ENCODE data around the gene CENPO.

The CENPO gene

DNA sequence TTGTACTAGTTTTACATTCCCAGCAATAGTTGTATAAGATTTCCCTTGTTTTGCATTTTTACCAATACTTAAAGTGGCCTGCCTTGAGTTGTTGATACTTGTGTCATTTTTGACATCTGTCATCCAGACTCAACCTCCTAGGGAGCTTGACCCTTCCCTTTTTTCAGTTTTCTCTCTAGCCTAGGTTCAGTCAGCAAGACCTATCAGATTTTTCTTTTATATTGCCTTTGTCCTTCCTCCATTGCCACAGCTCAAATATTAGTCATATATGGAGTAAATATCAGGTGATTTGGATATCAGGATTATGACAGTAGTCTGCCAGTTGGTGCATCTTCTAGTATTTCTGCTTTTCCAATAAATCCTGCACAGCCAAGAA lies 13.4 kb downstream of the CENPO start:
- Histone ChIP-seq H3K4me1 (ENCODE audit: insufficient read depth, low read length) (no peaks in the 10 kb centered on the region), H3K9me3 (ENCODE audit: control insufficient read depth, insufficient read depth, low read length) (peaks cover 7% of the 10 kb centered on the region), H3K9ac (ENCODE audit: low read depth, low read length) (no peak overlapping the region), H3K36me3 (ENCODE audit: insufficient read depth, low read length) (peaks cover 10% of the 10 kb centered on the region)

DNA sequence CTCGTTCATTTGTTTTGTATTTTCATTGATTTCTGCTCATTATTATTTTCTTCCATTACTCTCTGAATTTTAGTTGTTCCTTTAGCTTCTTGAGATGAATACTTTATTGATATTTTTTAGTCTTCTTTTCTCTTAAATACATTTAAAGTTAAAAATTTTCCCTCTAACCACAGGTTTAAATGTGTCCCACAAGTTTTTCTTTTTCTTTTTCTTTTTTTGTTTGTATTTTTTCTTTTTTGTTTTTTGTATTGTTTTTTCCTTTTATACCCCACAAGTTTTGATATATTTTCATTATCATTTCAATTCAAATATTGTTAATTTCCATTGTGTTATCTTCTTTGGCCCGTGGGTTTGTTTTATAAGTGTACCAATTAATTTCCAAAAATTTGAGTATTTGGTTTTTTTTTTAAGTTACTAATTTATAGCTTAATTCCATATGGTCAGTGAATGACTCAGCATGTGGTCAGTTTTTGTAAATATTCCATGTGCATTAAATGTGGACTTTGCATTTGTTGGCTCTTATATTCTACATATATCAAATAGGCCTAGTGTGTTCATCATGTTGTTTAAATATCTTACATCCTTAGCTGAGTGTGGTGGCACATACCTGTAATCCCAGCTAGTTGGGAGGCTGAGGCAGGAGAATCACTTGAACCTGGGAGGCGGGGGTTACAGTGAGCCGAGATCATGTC lies 16.2 kb downstream of the CENPO start:
- Histone ChIP-seq H3K4me1 (ENCODE audit: insufficient read depth, low read length) (no peaks in the 10 kb centered on the region), H3K36me3 (ENCODE audit: insufficient read depth, low read length) (peaks cover 10% of the 10 kb centered on the region), H3K9me3 (ENCODE audit: control insufficient read depth, insufficient read depth, low read length) (peaks cover 7% of the 10 kb centered on the region), H3K9ac (ENCODE audit: low read depth, low read length) (no peak overlapping the region)

DNA sequence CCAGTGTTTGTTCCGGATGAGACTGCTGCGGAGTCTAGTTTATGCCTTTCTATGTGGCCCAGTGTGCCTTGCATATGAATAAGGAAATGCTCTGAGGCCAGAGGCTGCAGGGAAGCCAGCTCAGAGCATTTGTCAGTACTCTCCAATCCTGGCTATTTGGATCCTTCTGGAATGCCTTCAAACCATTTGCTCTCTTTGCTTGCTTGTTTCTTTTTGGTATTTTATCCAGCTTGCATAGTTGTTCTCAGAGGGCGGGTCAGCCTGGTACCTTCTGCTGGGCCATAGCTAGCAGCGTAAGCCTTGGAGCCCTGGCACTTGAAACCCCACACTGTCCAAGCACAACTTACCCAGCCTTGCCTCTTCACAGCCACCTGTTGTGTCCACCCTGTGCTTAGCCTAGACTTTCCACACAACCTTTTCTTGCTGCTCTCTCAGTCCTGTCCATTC lies 20.5 kb downstream of the CENPO start:
- Histone ChIP-seq H3K9me3 (ENCODE audit: control insufficient read depth, insufficient read depth, low read length) (no peaks in the 10 kb centered on the region), H3K36me3 (ENCODE audit: insufficient read depth, low read length) (peaks cover 24% of the 10 kb centered on the region), H3K4me1 (ENCODE audit: insufficient read depth, low read length) (no peaks in the 10 kb centered on the region; the same call in 1 of the 2 replicates), H3K9ac (ENCODE audit: low read depth, low read length) (no peak overlapping the region)

DNA sequence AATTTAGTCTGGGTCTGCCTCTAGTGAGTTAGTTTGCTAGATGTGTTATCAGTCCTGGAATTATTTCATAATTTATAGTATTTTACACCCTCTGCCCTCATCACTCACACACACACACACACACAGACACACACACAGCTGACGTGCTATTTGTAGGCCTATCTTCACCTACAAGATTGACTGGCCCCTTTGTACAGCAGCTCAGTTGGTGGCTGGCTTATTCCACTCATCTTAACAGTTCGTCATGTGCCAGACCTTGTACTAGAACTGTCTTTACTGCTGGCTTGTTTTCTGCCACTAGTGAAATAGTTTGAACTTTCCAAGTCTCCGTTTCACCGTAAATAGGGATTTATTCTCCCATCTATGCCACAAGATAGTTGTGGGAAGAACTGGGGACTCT lies 21.3 kb downstream of the CENPO start:
- Histone ChIP-seq H3K4me1 (ENCODE audit: insufficient read depth, low read length) (no peaks in the 10 kb centered on the region; the same call in 1 of the 2 replicates), H3K9ac (ENCODE audit: low read depth, low read length) (no peak overlapping the region), H3K36me3 (ENCODE audit: insufficient read depth, low read length) (peaks cover 29% of the 10 kb centered on the region), H3K9me3 (ENCODE audit: control insufficient read depth, insufficient read depth, low read length) (no peaks in the 10 kb centered on the region)

DNA sequence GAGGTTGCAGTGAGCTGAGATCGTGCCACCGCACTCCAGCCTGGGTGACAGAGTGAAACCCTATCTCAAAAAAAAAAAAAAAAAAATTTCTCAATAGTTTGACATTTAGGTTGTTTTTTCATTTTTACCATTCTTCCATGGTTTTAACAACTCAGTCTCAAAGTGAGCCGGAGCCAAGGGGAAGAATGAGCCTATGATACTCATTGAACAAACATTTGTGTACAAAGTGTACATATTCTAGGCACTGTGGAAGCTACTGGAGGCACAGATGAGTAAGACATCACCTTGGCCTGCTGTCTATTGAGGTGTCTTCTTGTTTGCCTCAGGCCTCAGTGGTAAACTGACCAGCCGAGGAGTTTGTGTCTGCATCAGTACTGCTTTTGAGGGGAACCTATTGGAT lies 21.9 kb downstream of the CENPO start:
- no peaks in the 10 kb centered on the region for H3K9me3 ChIP-seq (ENCODE audit: control insufficient read depth, insufficient read depth, low read length)
- no peak overlapping the region for H3K9ac ChIP-seq (ENCODE audit: low read depth, low read length)
- H3K36me3 ChIP-seq (ENCODE audit: insufficient read depth, low read length): peaks cover 33% of the 10 kb centered on the region
- no peaks in the 10 kb centered on the region; the same call in 1 of the 2 replicates for H3K4me1 ChIP-seq (ENCODE audit: insufficient read depth, low read length)

DNA sequence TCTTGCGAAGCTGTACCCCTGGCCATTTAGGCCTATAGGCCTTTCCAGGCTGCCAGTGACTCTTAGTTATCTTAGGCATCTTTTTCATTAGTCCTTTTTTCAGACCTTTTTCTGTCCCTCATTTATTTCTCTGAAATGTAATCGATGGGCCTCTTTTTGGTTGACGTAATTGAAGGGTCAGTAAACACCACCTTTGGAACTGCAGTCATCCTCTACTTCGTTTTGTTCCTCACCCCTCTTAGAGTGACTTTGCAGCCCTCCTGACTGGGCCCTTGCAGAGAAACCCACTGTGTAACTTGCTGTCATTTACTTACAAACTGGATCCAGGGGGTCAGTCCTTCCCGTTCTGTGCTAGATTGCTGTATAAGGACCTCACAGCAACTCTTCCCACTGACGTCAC lies 23.2 kb downstream of the CENPO start:
- H3K36me3 ChIP-seq (ENCODE audit: insufficient read depth, low read length): peaks cover 44% of the 10 kb centered on the region
- H3K4me1 ChIP-seq (ENCODE audit: insufficient read depth, low read length): peaks cover 7% of the 10 kb centered on the region; the same call in 1 of the 2 replicates
- no peaks in the 10 kb centered on the region for H3K9me3 ChIP-seq (ENCODE audit: control insufficient read depth, insufficient read depth, low read length)
- H3K9ac ChIP-seq (ENCODE audit: low read depth, low read length): no peak overlapping the region

DNA sequence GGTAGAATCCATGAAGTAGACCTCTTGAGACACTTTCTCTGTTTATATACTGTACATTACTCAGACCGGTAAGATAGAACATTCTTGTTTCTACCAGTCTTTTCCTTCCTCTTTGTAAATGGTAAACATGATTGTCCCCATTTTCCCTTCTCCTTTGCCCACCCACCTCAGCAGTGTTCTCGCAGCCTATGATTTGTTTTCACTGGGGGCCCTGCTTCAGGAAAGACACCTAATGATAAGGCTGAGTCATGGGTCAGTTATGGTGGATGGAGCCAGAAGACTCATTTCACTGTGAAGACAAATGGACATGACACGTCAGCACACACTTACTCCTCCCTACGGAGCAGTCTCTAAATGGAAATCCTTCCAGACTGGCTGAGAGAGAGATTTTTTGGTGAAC lies 23.7 kb downstream of the CENPO start:
- Histone ChIP-seq H3K9me3 (ENCODE audit: control insufficient read depth, insufficient read depth, low read length) (no peaks in the 10 kb centered on the region), H3K36me3 (ENCODE audit: insufficient read depth, low read length) (peaks cover 44% of the 10 kb centered on the region), H3K4me1 (ENCODE audit: insufficient read depth, low read length) (peaks cover 11% of the 10 kb centered on the region; the same call in 1 of the 2 replicates), H3K9ac (ENCODE audit: low read depth, low read length) (no peak overlapping the region)

DNA sequence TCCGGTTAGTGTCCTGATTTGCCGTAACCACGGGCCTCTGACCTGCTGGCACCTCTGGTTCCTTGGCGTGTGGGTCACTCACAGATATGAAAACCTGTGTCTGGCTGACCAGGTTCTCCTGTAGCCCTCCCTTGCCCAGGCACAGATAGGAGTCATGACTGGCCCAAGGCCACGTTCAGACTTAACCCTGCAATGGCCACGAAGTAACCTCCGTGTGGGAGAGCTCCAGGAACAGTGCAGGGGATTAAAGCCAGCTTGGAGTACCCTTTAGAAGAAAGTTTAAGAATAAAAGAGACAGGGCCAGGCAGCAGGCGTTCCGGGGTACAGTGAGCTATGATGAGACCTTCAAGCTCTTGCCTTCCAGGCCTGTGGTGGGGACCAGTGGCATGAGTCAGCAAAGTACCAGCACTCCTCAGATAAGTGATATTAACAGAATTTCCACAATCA lies 25.5 kb downstream of the CENPO start:
- H3K9ac ChIP-seq (ENCODE audit: low read depth, low read length): no peak overlapping the region
- H3K9me3 ChIP-seq (ENCODE audit: control insufficient read depth, insufficient read depth, low read length): no peaks in the 10 kb centered on the region
- peaks cover 47% of the 10 kb centered on the region for H3K36me3 ChIP-seq (ENCODE audit: insufficient read depth, low read length)
- H3K4me1 ChIP-seq (ENCODE audit: insufficient read depth, low read length): peaks cover 20% of the 10 kb centered on the region

DNA sequence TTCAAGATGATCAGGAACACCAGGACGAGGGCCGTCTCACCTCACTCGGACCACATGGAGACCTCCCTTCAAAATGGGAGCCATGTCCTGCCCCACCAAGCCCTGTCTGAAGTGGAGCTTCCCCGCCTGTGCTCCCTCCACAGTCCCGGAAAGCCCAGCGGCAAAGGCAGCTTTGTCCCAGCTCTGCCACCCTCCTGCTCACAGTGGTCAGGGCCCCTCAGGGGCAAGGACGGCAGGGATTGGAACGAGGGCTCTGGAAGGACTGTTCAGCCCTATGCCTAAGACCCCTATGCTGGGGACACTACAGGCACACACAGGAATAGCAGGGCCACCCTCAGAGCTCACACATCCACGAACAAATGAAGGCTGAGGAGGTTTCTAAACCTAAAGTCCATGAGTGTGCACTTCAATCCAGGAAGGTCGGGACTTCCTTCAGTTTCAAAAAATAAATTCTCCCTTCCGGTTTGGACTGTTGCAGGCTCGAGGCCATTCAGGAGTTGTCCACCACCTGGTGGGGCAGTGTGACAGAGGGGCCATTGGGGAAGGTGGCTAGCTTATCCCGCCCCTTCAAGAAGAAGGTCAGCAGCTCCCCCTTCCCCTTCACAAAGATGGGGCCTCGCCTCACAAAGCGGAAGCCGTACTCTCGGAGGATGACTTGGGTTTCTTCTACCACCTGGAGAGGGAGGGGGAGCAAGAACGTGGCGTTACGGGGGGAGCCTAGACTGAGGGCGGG lies 26.4 kb downstream of the CENPO start:
- Histone ChIP-seq H3K36me3 (ENCODE audit: insufficient read depth, low read length) (peaks cover 47% of the 10 kb centered on the region), H3K4me1 (ENCODE audit: insufficient read depth, low read length) (peaks cover 20% of the 10 kb centered on the region), H3K9me3 (ENCODE audit: control insufficient read depth, insufficient read depth, low read length) (no peaks in the 10 kb centered on the region), H3K9ac (ENCODE audit: low read depth, low read length) (no peak overlapping the region)

DNA sequence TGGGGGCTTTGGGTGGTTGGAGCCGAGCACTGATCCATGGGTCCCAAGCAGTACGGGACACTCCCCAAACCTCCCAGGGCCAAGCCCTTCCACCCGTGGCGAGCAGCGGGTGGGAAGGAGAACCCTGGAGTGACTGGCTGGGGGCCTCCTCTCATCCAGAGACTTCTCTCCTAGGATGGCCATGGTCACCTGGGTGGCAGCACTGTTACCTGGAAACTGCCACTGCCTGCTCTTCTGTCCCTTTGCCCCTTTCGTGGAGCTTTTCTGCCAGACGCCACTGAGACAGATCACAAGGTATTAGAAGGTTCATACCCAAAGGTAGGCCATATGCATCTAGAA lies 26.9 kb downstream of the CENPO start:
- Histone ChIP-seq H3K9ac (ENCODE audit: low read depth, low read length) (no peak overlapping the region), H3K36me3 (ENCODE audit: insufficient read depth, low read length) (peaks cover 47% of the 10 kb centered on the region), H3K9me3 (ENCODE audit: control insufficient read depth, insufficient read depth, low read length) (no peaks in the 10 kb centered on the region), H3K4me1 (ENCODE audit: insufficient read depth, low read length) (peaks cover 20% of the 10 kb centered on the region)

DNA sequence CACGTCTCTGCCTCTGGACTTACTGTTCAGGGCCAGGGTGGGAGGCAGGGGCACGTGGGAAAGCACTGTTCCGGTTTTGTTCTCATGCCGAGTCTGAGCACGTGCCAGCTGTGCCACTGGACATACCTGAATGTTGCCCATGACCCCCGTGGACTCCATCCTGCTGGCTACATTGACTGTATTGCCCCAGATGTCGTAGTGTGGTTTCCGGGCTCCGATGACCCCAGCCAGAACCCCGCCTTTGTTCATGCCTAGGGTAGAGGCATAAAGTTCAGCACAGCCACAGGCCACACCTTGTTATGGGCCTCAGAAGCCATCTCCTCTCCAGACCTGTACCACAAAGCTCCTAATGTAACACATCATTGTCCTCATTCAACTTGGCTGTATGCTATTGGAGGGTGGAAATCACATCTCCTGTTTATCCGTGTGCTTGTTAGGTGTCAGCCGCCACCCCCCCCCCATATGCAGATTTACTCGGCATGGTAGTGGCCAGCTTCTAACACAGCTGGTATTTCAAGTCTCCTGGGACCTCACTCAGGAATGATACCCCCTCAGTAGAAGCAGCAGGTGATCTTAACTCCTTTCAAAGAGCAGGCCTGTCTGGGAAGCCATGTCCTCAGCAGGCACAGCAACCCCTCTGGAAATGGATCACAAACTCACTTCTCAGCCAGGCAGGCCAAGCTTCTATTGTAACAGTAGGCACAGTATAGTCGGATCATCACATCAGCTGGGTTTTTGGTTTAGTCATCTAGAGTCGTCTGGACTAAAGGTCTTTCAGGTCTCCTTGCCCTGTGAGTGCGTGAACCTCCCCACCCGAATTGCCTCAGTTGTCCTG lies 27.6 kb downstream of the CENPO start:
- peaks cover 20% of the 10 kb centered on the region for H3K4me1 ChIP-seq (ENCODE audit: insufficient read depth, low read length)
- H3K9me3 ChIP-seq (ENCODE audit: control insufficient read depth, insufficient read depth, low read length): no peaks in the 10 kb centered on the region
- no peak overlapping the region for H3K9ac ChIP-seq (ENCODE audit: low read depth, low read length)
- H3K36me3 ChIP-seq (ENCODE audit: insufficient read depth, low read length): peaks cover 43% of the 10 kb centered on the region

DNA sequence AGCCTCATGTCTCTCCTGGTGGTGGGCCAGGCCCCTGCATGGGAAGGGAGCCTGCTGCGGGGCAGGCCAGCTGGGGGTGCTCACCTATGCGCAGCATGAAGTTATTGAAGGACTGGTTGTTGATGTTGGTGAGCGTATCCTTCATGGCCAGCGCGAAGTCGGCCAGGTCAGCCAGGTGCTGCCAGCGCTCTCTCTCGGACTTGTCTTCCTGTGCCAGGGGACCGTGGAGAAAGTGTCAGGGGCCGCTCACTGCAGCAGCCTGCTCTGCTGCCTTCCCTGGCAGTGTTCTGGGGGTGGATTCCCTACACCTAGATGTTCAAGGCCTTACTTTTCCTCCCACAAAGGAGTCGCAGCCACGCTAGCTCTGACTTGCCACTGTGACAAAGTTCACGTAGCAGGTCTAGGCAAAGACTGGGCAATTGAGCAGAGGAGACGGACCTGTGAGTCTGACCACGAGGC lies 28.2 kb downstream of the CENPO start:
- Histone ChIP-seq H3K9ac (ENCODE audit: low read depth, low read length) (no peak overlapping the region), H3K4me1 (ENCODE audit: insufficient read depth, low read length) (peaks cover 20% of the 10 kb centered on the region), H3K36me3 (ENCODE audit: insufficient read depth, low read length) (peaks cover 38% of the 10 kb centered on the region), H3K9me3 (ENCODE audit: control insufficient read depth, insufficient read depth, low read length) (no peaks in the 10 kb centered on the region)

DNA sequence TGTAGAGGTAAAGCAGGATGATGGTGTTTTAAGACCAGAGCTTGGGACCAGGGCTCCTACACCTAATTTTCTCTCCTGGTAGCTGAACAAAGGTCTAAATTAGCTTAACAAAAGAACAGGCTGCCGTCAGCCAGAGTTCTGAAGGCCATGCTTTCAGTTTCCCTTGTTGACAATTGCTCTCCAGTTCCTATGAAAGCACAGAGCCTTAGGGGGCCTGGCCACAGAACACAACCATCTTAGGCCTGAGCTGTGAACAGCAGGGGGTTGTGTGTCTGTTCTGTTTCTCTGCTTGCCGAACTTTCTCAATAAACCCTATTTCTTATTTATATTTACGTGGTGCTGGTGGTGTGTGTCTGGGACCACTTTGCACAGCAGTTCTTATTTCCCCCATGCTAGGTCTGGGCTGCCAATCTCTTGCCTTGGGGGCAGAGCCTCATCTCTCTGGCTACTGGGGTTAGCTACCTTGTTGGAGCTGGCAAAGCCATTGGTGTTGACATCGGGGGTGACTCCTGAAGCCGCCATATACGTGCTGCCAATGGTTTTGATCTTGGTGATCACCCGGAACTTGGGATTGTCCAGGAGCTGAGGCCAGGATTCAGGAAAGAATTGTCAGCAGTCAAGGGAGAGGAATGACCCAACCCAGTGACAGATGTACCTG lies 29.0 kb downstream of the CENPO start:
- Histone ChIP-seq H3K4me1 (ENCODE audit: insufficient read depth, low read length) (peaks cover 23% of the 10 kb centered on the region), H3K9me3 (ENCODE audit: control insufficient read depth, insufficient read depth, low read length) (no peaks in the 10 kb centered on the region), H3K9ac (ENCODE audit: low read depth, low read length) (no peak overlapping the region), H3K36me3 (ENCODE audit: insufficient read depth, low read length) (peaks cover 32% of the 10 kb centered on the region)

DNA sequence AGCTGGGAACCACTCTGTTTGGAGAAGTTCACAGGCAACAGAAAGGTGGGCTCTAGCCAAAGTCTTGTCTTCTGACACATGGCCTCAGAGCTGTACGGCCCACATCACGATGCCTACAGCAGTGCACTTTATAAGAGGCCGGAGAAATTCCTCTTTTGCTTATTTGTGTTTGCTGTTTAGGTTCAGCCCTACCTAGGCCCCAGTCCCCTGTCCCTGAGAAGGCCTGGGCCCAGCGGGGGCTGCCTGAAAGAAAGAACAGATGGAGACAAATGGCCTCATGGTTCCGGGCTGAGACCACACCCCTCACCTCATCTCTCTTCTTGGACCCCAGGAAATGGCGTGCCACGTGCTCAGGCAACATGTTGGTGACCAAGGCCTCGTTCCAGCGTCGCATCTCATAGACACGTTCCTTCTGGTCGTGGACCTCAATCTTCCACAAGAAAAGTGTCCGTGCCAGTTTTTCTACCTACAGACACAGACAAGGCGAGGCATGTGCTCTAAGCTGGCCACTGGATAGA lies 30.9 kb downstream of the CENPO start:
- Histone ChIP-seq H3K9ac (ENCODE audit: low read depth, low read length) (no peak overlapping the region), H3K4me1 (ENCODE audit: insufficient read depth, low read length) (peaks cover 26% of the 10 kb centered on the region), H3K9me3 (ENCODE audit: control insufficient read depth, insufficient read depth, low read length) (no peaks in the 10 kb centered on the region), H3K36me3 (ENCODE audit: insufficient read depth, low read length) (peaks cover 19% of the 10 kb centered on the region; the same call in 1 of the 2 replicates)

Data from ES-I3 (cell line).